Uterus (tissue), 4 donors: ENCODE data around the gene ANKFN1. TPM values are rescaled to one million over a fixed set of nuclear protein-coding genes. Genes with fewer than 3 reads are reported as not detected.

ENCODE experiments used
- DNase-seq, 2 donors: peaks; one replicate each; pipeline ENCODE4 v3.0.0-alpha.2; 2019 to 2020
- H3K27ac ChIP-seq, 2 donors: fragments of 200-600 bp; sonication (generic); 1 replicate in 1 of 2; 2 replicates in 1 of 2; pipeline ENCODE4 v1.5.1; 2016 to 2018
- H3K27me3 ChIP-seq, 2 donors: fragments of 200-600 bp; sonication (generic); one replicate each; pipeline ENCODE4 v1.5.1; 2018 to 2019; ENCODE audit warnings: control low read depth in 1 of 2
- H3K36me3 ChIP-seq, 2 donors: fragments of 200-600 bp; sonication (generic); one replicate each; pipeline ENCODE4 v1.5.1; 2019; ENCODE audit warnings: control low read depth in 1 of 2
- H3K4me1 ChIP-seq, 2 donors: fragments of 200-600 bp; sonication (generic); one replicate each; pipeline ENCODE4 v1.5.1; 2018 to 2019; ENCODE audit warnings: control low read depth in 1 of 2
- H3K4me3 ChIP-seq, 2 donors: fragments of 200-600 bp; sonication (generic); 1 replicate in 1 of 2; 2 replicates in 1 of 2; pipeline ENCODE4 v1.5.1; 2018 to 2019; ENCODE audit warnings: mild to moderate bottlenecking in 1 of 2
- H3K9me3 ChIP-seq, 2 donors: fragments of 200-600 bp; sonication (generic); one replicate each; pipeline ENCODE4 v1.5.1; 2019; ENCODE audit warnings: control low read depth in 1 of 2
- CTCF ChIP-seq, 4 experiments: fragments of 200-600 bp in 2 of 4; fragments of 450-650 bp in 2 of 4; sonication (generic) in 2 of 4; IDR thresholded peaks; one replicate each; pipeline ENCODE4 v1.5.1; 2016 to 2019; ENCODE audit warnings: antibody characterized with exemption in 4 of 4, mild to moderate bottlenecking in 2 of 4, moderate library complexity in 1 of 4
- POLR2A ChIP-seq, 2 donors: fragments of 450-650 bp; IDR thresholded peaks; one replicate each; pipeline ENCODE4 v1.6.1; 2016; ENCODE audit warnings: antibody characterized with exemption in 2 of 2, mild to moderate bottlenecking in 1 of 2, moderate library complexity in 1 of 2
- intact Hi-C: fragments of 100-400 bp; cut with DNase I; formaldehyde crosslinking; loops from one replicate; pipeline ENCODE4 v1.15.1; 2023; ENCODE audit warnings: low total_unique reads
- total RNA-seq, 4 donors: library from RNA; depleted of rRNA in 3 of 4; stranded (reverse); fragments of >200 nt in 3 of 4; gene quantifications; one replicate each; pipeline versions ENCODE4 v1.1.0 to v1.2.4, GENCODE V29; 2014 to 2023
- donor health status: DM: yes; HTN: yes; CAD: no.

The ANKFN1 gene
- total RNA-seq, 4 donors from 2014 or later, result 0.27 to 2.6 TPM; not detected in 2

DNA sequence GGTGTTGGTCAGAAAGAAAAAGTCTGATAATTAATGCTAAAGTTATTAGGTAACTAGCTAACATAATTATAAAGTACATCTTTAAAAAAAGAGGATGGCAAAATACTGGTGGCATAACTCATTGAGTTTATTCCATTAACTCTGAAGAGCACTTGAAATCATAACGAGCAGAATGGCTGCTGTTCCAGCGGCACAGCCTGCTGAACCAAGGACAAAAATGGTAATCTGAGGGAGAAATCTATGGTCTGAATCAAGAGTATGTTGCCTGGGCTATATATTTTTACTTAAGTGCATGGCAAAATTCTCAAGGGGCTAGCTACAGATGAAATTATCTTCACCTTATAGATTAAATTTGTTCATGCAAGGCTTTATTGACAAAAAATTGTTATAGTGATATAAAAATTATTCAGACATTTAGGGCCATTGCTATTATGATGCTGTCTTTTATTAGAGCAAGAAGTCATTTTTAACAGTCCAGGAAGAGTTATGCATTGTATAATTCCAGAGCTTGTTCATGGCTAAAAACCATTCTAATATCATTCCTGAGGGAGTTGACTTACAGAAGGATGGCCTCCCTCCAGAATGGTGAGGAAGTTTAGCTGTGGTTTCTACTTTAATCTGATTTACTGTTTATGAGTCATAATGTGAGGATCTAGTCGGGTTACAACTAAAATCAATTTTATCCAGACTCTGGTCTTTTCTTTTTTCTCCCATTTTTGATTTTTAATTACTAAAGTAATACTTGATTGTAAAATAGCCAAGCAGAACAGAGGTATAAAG lies 41.4 kb upstream of the ANKFN1 start:
- no peak for TF ChIP-seq POLR2A (IDR thresholded peaks at IDR 0.05)
- no peak for TF ChIP-seq CTCF (IDR thresholded peaks at IDR 0.05)
- Histone ChIP-seq H3K36me3 (no peaks in the 10 kb centered on the region), H3K27me3 (no peaks in the 10 kb centered on the region), H3K4me3 (no peak overlapping the region), H3K27ac (no peak overlapping the region), H3K4me1 (no peaks in the 10 kb centered on the region), H3K9me3 (no peaks in the 10 kb centered on the region)
- intact Hi-C loops, result no loop called here
- DNase-seq, result no peak

- DNase-seq, result no peak
- TF ChIP-seq POLR2A (IDR thresholded peaks at IDR 0.05), result no peak
- TF ChIP-seq CTCF (IDR thresholded peaks at IDR 0.05), result no peak
- no peaks in the 10 kb centered on the region for H3K4me1 ChIP-seq
- no peak overlapping the region for H3K4me3 ChIP-seq
- intact Hi-C loops, result no loop called here
- H3K36me3 ChIP-seq, result no peaks in the 10 kb centered on the region
- H3K9me3 ChIP-seq, result no peaks in the 10 kb centered on the region
- no peak overlapping the region for H3K27ac ChIP-seq
- no peaks in the 10 kb centered on the region for H3K27me3 ChIP-seq
Observed at GRCh38 chr17:56113486-56113885, 39.8 kb upstream of the ANKFN1 start.

GRCh38 chr17:56114469-56114868 lies 38.8 kb upstream of the ANKFN1 start:
- intact Hi-C loops, result no loop called here
- H3K9me3 ChIP-seq, result no peaks in the 10 kb centered on the region
- H3K36me3 ChIP-seq, result no peaks in the 10 kb centered on the region
- DNase-seq, result no peak
- TF ChIP-seq POLR2A (IDR thresholded peaks at IDR 0.05) (no peak), CTCF (IDR thresholded peaks at IDR 0.05) (no peak)
- H3K4me1 ChIP-seq, result no peaks in the 10 kb centered on the region
- H3K4me3 ChIP-seq, result no peak overlapping the region
- H3K27ac ChIP-seq, result no peak overlapping the region
- H3K27me3 ChIP-seq, result no peaks in the 10 kb centered on the region

- intact Hi-C loops, result no loop called here
- H3K27me3 ChIP-seq, result no peaks in the 10 kb centered on the region
- H3K4me1 ChIP-seq, result no peaks in the 10 kb centered on the region
- H3K9me3 ChIP-seq, result no peaks in the 10 kb centered on the region
- H3K27ac ChIP-seq, result no peak overlapping the region
- H3K4me3 ChIP-seq, result no peak overlapping the region
- no peak for DNase-seq
- TF ChIP-seq CTCF (IDR thresholded peaks at IDR 0.05), result no peak
- no peak for TF ChIP-seq POLR2A (IDR thresholded peaks at IDR 0.05)
- H3K36me3 ChIP-seq, result no peaks in the 10 kb centered on the region
Observed at GRCh38 chr17:56119191-56119590, 34.1 kb upstream of the ANKFN1 start.

- TF ChIP-seq POLR2A (IDR thresholded peaks at IDR 0.05) (no peak), CTCF (IDR thresholded peaks at IDR 0.05) (no peak)
- Histone ChIP-seq H3K27ac (no peak overlapping the region), H3K4me1 (no peaks in the 10 kb centered on the region), H3K4me3 (no peak overlapping the region), H3K36me3 (no peaks in the 10 kb centered on the region), H3K9me3 (no peaks in the 10 kb centered on the region), H3K27me3 (no peaks in the 10 kb centered on the region)
- DNase-seq, result no peak
- intact Hi-C loops, result no loop called here
Observed at GRCh38 chr17:56119936-56120335, 33.3 kb upstream of the ANKFN1 start.
